Measurements from ENCODE around the gene SENP1. TPM values are rescaled to one million over a fixed set of nuclear protein-coding genes. Genes with fewer than 3 reads are reported as not detected.
"Not testable (repeated sequence)": the region's sequence is repeated elsewhere in the genome, so short reads cannot be mapped to it uniquely, and the experiment has no call there.

The SENP1 gene
- total RNA-seq, 1 donor from 2014 or later: 15.1 TPM

- Histone ChIP-seq H3K36me3 (ENCODE audit: control insufficient read depth in 3 of 3, insufficient read depth in 3 of 3, low read length in 3 of 3) (peaks cover 52 to 67% (median 62%) of the 10 kb centered on the region in 3 donors), H3K9me3 (ENCODE audit: control insufficient read depth in 3 of 3, low read length in 3 of 3) (no peaks in the 10 kb centered on the region), H3K27ac (ENCODE audit: low read depth, low read length) (peak overlapping the region; percentile 94), H3K27me3 (ENCODE audit: control insufficient read depth in 3 of 3, insufficient read depth in 3 of 3, low read length in 3 of 3) (no peaks in the 10 kb centered on the region), H3K4me1 (ENCODE audit: control insufficient read depth in 3 of 3, insufficient read depth in 3 of 3, low read length in 3 of 3) (peaks cover 36 to 66% (median 39%) of the 10 kb centered on the region in 3 donors), H3K9ac (ENCODE audit: low read depth in 1 of 3, low read length in 3 of 3) (no peak overlapping the region), H3K4me3 (ENCODE audit: low read length in 3 of 3) (peak overlapping the region in 2 of 3 donors; percentile 34 to 38)
Observed at GRCh38 chr12:48128800-48129199, 22.9 kb upstream of the SENP1 start.

- Histone ChIP-seq H3K9me3 (ENCODE audit: control insufficient read depth in 3 of 3, low read length in 3 of 3) (no peaks in the 10 kb centered on the region), H3K9ac (ENCODE audit: low read depth in 1 of 3, low read length in 3 of 3) (peak overlapping the region; percentile 35 to 72 (median 58)), H3K36me3 (ENCODE audit: control insufficient read depth in 3 of 3, insufficient read depth in 3 of 3, low read length in 3 of 3) (peaks cover 42 to 63% (median 49%) of the 10 kb centered on the region in 3 donors), H3K4me3 (ENCODE audit: low read length in 3 of 3) (peak overlapping the region; percentile 51 to 63 (median 53)), H3K4me1 (ENCODE audit: control insufficient read depth in 3 of 3, insufficient read depth in 3 of 3, low read length in 3 of 3) (peaks cover 33 to 56% (median 39%) of the 10 kb centered on the region in 3 donors), H3K27ac (ENCODE audit: low read depth, low read length) (peak overlapping the region; percentile 94), H3K27me3 (ENCODE audit: control insufficient read depth in 3 of 3, insufficient read depth in 3 of 3, low read length in 3 of 3) (no peaks in the 10 kb centered on the region)
Observed at GRCh38 chr12:48126953-48127630, 21.2 kb upstream of the SENP1 start.

- Histone ChIP-seq H3K27ac (ENCODE audit: low read depth, low read length) (peak overlapping the region; percentile 94), H3K4me3 (ENCODE audit: low read length in 3 of 3) (peak overlapping the region; percentile 51 to 63 (median 53)), H3K27me3 (ENCODE audit: control insufficient read depth in 3 of 3, insufficient read depth in 3 of 3, low read length in 3 of 3) (no peaks in the 10 kb centered on the region), H3K9ac (ENCODE audit: low read depth in 1 of 3, low read length in 3 of 3) (peak overlapping the region in 2 of 3 donors; percentile 58 to 72), H3K36me3 (ENCODE audit: control insufficient read depth in 3 of 3, insufficient read depth in 3 of 3, low read length in 3 of 3) (peaks cover 36 to 52% (median 38%) of the 10 kb centered on the region in 3 donors), H3K4me1 (ENCODE audit: control insufficient read depth in 3 of 3, insufficient read depth in 3 of 3, low read length in 3 of 3) (peaks cover 30 to 55% (median 41%) of the 10 kb centered on the region in 3 donors), H3K9me3 (ENCODE audit: control insufficient read depth in 3 of 3, low read length in 3 of 3) (no peaks in the 10 kb centered on the region)
Observed at GRCh38 chr12:48125985-48126384, 20.1 kb upstream of the SENP1 start.

GRCh38 chr12:48125542-48125941 lies 19.7 kb upstream of the SENP1 start:
- Histone ChIP-seq H3K36me3 (ENCODE audit: control insufficient read depth in 3 of 3, insufficient read depth in 3 of 3, low read length in 3 of 3) (peaks cover 31 to 49% (median 34%) of the 10 kb centered on the region in 3 donors), H3K27ac (ENCODE audit: low read depth, low read length) (peak overlapping the region; percentile 94), H3K4me1 (ENCODE audit: control insufficient read depth in 3 of 3, insufficient read depth in 3 of 3, low read length in 3 of 3) (peaks cover 28 to 51% (median 36%) of the 10 kb centered on the region in 3 donors), H3K9ac (ENCODE audit: low read depth in 1 of 3, low read length in 3 of 3) (peak overlapping the region in 1 of 3 donors; percentile 35)
- not testable (repeated sequence) for H3K9me3 ChIP-seq (ENCODE audit: control insufficient read depth in 3 of 3, low read length in 3 of 3); H3K27me3 ChIP-seq (ENCODE audit: control insufficient read depth in 3 of 3, insufficient read depth in 3 of 3, low read length in 3 of 3); H3K4me3 ChIP-seq (ENCODE audit: low read length in 3 of 3)

- peaks cover 18 to 37% (median 29%) of the 10 kb centered on the region in 3 donors for H3K4me1 ChIP-seq (ENCODE audit: control insufficient read depth in 3 of 3, insufficient read depth in 3 of 3, low read length in 3 of 3)
- H3K27ac ChIP-seq (ENCODE audit: low read depth, low read length): peak overlapping the region; percentile 94
- peaks cover 13 to 28% (median 14%) of the 10 kb centered on the region in 3 donors for H3K36me3 ChIP-seq (ENCODE audit: control insufficient read depth in 3 of 3, insufficient read depth in 3 of 3, low read length in 3 of 3)
- no peaks in the 10 kb centered on the region for H3K27me3 ChIP-seq (ENCODE audit: control insufficient read depth in 3 of 3, insufficient read depth in 3 of 3, low read length in 3 of 3)
- no peaks in the 10 kb centered on the region for H3K9me3 ChIP-seq (ENCODE audit: control insufficient read depth in 3 of 3, low read length in 3 of 3)
- peak overlapping the region; percentile 79 to 98 (median 96) for H3K4me3 ChIP-seq (ENCODE audit: low read length in 3 of 3)
- H3K9ac ChIP-seq (ENCODE audit: low read depth in 1 of 3, low read length in 3 of 3): peak overlapping the region; percentile 84 to 87 (median 85)
Observed at GRCh38 chr12:48123169-48123568, 17.3 kb upstream of the SENP1 start.

- Histone ChIP-seq H3K9me3 (ENCODE audit: control insufficient read depth in 3 of 3, low read length in 3 of 3) (no peaks in the 10 kb centered on the region), H3K36me3 (ENCODE audit: control insufficient read depth in 3 of 3, insufficient read depth in 3 of 3, low read length in 3 of 3) (peaks cover 9 to 23% (median 12%) of the 10 kb centered on the region in 3 donors), H3K4me1 (ENCODE audit: control insufficient read depth in 3 of 3, insufficient read depth in 3 of 3, low read length in 3 of 3) (peaks cover 10 to 31% (median 22%) of the 10 kb centered on the region in 3 donors), H3K9ac (ENCODE audit: low read depth in 1 of 3, low read length in 3 of 3) (peak overlapping the region; percentile 84 to 87 (median 85)), H3K4me3 (ENCODE audit: low read length in 3 of 3) (peak overlapping the region; percentile 79 to 98 (median 96)), H3K27me3 (ENCODE audit: control insufficient read depth in 3 of 3, insufficient read depth in 3 of 3, low read length in 3 of 3) (no peaks in the 10 kb centered on the region), H3K27ac (ENCODE audit: low read depth, low read length) (peak overlapping the region; percentile 94)
Observed at GRCh38 chr12:48122065-48122834, 16.4 kb upstream of the SENP1 start.

GRCh38 chr12:48121522-48121921 lies 15.6 kb upstream of the SENP1 start:
- no peaks in the 10 kb centered on the region for H3K9me3 ChIP-seq (ENCODE audit: control insufficient read depth in 3 of 3, low read length in 3 of 3)
- H3K4me3 ChIP-seq (ENCODE audit: low read length in 3 of 3): peak overlapping the region; percentile 91 to 98 (median 96)
- peak overlapping the region; percentile 94 for H3K27ac ChIP-seq (ENCODE audit: low read depth, low read length)
- H3K9ac ChIP-seq (ENCODE audit: low read depth in 1 of 3, low read length in 3 of 3): peak overlapping the region; percentile 57 to 87 (median 85)
- no peaks in the 10 kb centered on the region for H3K27me3 ChIP-seq (ENCODE audit: control insufficient read depth in 3 of 3, insufficient read depth in 3 of 3, low read length in 3 of 3)
- peaks cover 7 to 20% (median 7%) of the 10 kb centered on the region in 3 donors for H3K36me3 ChIP-seq (ENCODE audit: control insufficient read depth in 3 of 3, insufficient read depth in 3 of 3, low read length in 3 of 3)
- H3K4me1 ChIP-seq (ENCODE audit: control insufficient read depth in 3 of 3, insufficient read depth in 3 of 3, low read length in 3 of 3): peaks cover 9 to 24% (median 22%) of the 10 kb centered on the region in 3 donors

GRCh38 chr12:48119834-48120195 lies 13.9 kb upstream of the SENP1 start:
- H3K9me3 ChIP-seq (ENCODE audit: control insufficient read depth in 3 of 3, low read length in 3 of 3): no peaks in the 10 kb centered on the region
- H3K4me3 ChIP-seq (ENCODE audit: low read length in 3 of 3): peak overlapping the region; percentile 91 to 98 (median 96)
- H3K27ac ChIP-seq (ENCODE audit: low read depth, low read length): peak overlapping the region; percentile 94
- peaks cover 4 to 20% (median 7%) of the 10 kb centered on the region in 3 donors for H3K36me3 ChIP-seq (ENCODE audit: control insufficient read depth in 3 of 3, insufficient read depth in 3 of 3, low read length in 3 of 3)
- peaks cover 9 to 24% (median 22%) of the 10 kb centered on the region in 3 donors for H3K4me1 ChIP-seq (ENCODE audit: control insufficient read depth in 3 of 3, insufficient read depth in 3 of 3, low read length in 3 of 3)
- peak overlapping the region; percentile 83 to 87 (median 85) for H3K9ac ChIP-seq (ENCODE audit: low read depth in 1 of 3, low read length in 3 of 3)
- no peaks in the 10 kb centered on the region for H3K27me3 ChIP-seq (ENCODE audit: control insufficient read depth in 3 of 3, insufficient read depth in 3 of 3, low read length in 3 of 3)

GRCh38 chr12:48119078-48119833 lies 13.4 kb upstream of the SENP1 start, which contains the start of gene PFKM:
Gene PFKM (plus strand): TSS chr12:48119364. CDS start chr12:48122775, 3,411 bp downstream.
- peaks cover 9 to 24% (median 22%) of the 10 kb centered on the region in 3 donors for H3K4me1 ChIP-seq (ENCODE audit: control insufficient read depth in 3 of 3, insufficient read depth in 3 of 3, low read length in 3 of 3)
- peak within 1 kb of the TSS; percentile 91 to 98 (median 96) for H3K4me3 ChIP-seq (ENCODE audit: low read length in 3 of 3)
- H3K27me3 ChIP-seq (ENCODE audit: control insufficient read depth in 3 of 3, insufficient read depth in 3 of 3, low read length in 3 of 3): no peaks in the 10 kb centered on the region
- H3K9ac ChIP-seq (ENCODE audit: low read depth in 1 of 3, low read length in 3 of 3): peak within 1 kb of the TSS; percentile 83 to 87 (median 85)
- H3K36me3 ChIP-seq (ENCODE audit: control insufficient read depth in 3 of 3, insufficient read depth in 3 of 3, low read length in 3 of 3): peaks cover 4 to 17% (median 7%) of the 10 kb centered on the region in 3 donors
- no peaks in the 10 kb centered on the region for H3K9me3 ChIP-seq (ENCODE audit: control insufficient read depth in 3 of 3, low read length in 3 of 3)
- peak within 1 kb of the TSS; percentile 94 for H3K27ac ChIP-seq (ENCODE audit: low read depth, low read length)

Measured in skeletal muscle tissue (tissue), 4 donors.